Upper lobe of left lung (tissue), 6 donors: ENCODE data around the gene ACTR3. TPM values are rescaled to one million over a fixed set of nuclear protein-coding genes. Genes with fewer than 3 reads are reported as not detected.

ENCODE experiments used
- ATAC-seq, 2 donors: fragments of 200-7000 bp; cut with Tn5 transposase; one replicate each; pipeline ENCODE4 v1.9.1; 2022; ENCODE audit warnings: mild to moderate bottlenecking in 2 of 2, moderate library complexity in 2 of 2; ENCODE audit not compliant: low FRiP score in 2 of 2
- DNase-seq, 2 donors: peaks; one replicate each; pipeline ENCODE4 v3.0.0-alpha.2; 2019 to 2020
- H3K27ac ChIP-seq, 4 donors: fragments of 200-600 bp; sonication (generic); one replicate each; pipeline ENCODE4 v1.5.1; 2016 to 2019
- H3K27me3 ChIP-seq, 4 donors: fragments of 200-600 bp; sonication (generic); one replicate each; pipeline ENCODE4 v1.5.1; 2017 to 2019
- H3K36me3 ChIP-seq, 4 donors: fragments of 200-600 bp; sonication (generic); one replicate each; pipeline ENCODE4 v1.5.1; 2016 to 2019
- H3K4me1 ChIP-seq, 4 donors: fragments of 200-600 bp; sonication (generic); one replicate each; pipeline ENCODE4 v1.5.1; 2018 to 2019
- H3K4me3 ChIP-seq, 4 donors: fragments of 200-600 bp; sonication (generic); one replicate each; pipeline ENCODE4 v1.5.1; 2017 to 2019; ENCODE audit warnings: mild to moderate bottlenecking in 2 of 4, moderate library complexity in 1 of 4
- H3K9me3 ChIP-seq, 4 donors: fragments of 200-600 bp; sonication (generic); one replicate each; pipeline ENCODE4 v1.5.1; 2018 to 2019
- EP300 ChIP-seq, 4 donors: sonication (generic); formaldehyde crosslinking; IDR thresholded peaks; one replicate each; pipeline ENCODE4 v1.5.1; 2017; ENCODE audit warnings: antibody characterized with exemption in 4 of 4, control low read depth in 2 of 4
- POLR2A ChIP-seq, 4 donors: fragments of 450-650 bp; IDR thresholded peaks; one replicate each; pipeline ENCODE4 v1.5.1; 2016 to 2017; ENCODE audit warnings: antibody characterized with exemption in 4 of 4, mild to moderate bottlenecking in 2 of 4
- POLR2AphosphoS5 ChIP-seq, 2 donors: sonication (generic); formaldehyde crosslinking; IDR thresholded peaks; one replicate each; pipeline ENCODE4 v1.5.1; 2017; ENCODE audit warnings: antibody characterized with exemption in 2 of 2
- WGBS, 2 donors: methylation state at CpG; one replicate each; pipeline ENCODE4 v1.1.5; 2017 to 2018; 5-methylcytosine and 5-hydroxymethylcytosine counted together
- total RNA-seq, 6 donors: library from RNA; depleted of rRNA in 4 of 6; stranded (reverse); fragments of >200 nt in 4 of 6; gene quantifications; one replicate each; pipeline versions ENCODE4 v1.1.0 to v1.2.1, GENCODE V29; 2016 to 2021
- TF ChIP-seq, protein P1 (sequence below), 6 experiments: fragments of 450-650 bp in 4 of 6; fragments of 200-600 bp in 2 of 6; sonication (generic) in 2 of 6; IDR thresholded peaks; one replicate each; pipeline ENCODE4 v1.5.1; 2016 to 2019; ENCODE audit warnings: antibody characterized with exemption in 6 of 6
- donor health status: DM: no; HTN: no; CAD: no; lungs with moderate emphysema.
- donor health status: DM: no; HTN: yes; CAD: no; lungs with severe emphysema.

ACTR3 gene
- total RNA-seq, 6 donors from 2014 or later, result 79.6 to 304 (median 139) TPM

DNA sequence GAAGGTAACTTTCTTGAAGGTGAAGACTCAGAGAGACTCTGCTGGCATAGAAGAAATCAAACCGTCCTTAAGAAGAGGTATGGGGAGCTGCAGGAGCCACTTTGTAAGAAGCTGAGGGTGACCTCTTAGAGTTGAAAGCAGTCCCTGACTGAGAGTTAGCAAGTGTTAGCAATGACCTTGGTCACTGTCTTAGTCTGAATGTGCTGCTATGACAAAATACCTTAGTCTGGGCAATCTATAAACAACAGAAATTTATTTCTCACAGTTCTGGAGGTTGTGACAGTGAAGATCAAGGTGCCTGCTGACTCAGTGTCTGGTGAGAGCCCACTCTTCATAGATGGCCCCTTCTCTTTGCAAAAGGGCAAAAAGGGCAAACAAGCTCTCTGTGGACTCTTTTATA, 35.7 kb upstream of the ACTR3 start:
- DNase-seq (no peak), ATAC-seq (no peak)
- H3K4me3 ChIP-seq, result no peak overlapping the region
- TF ChIP-seq POLR2A (IDR thresholded peaks at IDR 0.05), result no peak
- TF ChIP-seq EP300 (IDR thresholded peaks at IDR 0.05), result no peak
- no peak for TF ChIP-seq POLR2AphosphoS5 (IDR thresholded peaks at IDR 0.05)
- no peak overlapping the region for H3K27ac ChIP-seq
- H3K9me3 ChIP-seq, result no peaks in the 10 kb centered on the region
- no peaks in the 10 kb centered on the region for H3K36me3 ChIP-seq
- 95 to 97% methylated on average over 1 of the region's 1 CpG for WGBS, 2 donors
- H3K27me3 ChIP-seq, result no peaks in the 10 kb centered on the region
- H3K4me1 ChIP-seq, result peaks cover 0 to 7% (median 0%) of the 10 kb centered on the region in 4 donors

DNA sequence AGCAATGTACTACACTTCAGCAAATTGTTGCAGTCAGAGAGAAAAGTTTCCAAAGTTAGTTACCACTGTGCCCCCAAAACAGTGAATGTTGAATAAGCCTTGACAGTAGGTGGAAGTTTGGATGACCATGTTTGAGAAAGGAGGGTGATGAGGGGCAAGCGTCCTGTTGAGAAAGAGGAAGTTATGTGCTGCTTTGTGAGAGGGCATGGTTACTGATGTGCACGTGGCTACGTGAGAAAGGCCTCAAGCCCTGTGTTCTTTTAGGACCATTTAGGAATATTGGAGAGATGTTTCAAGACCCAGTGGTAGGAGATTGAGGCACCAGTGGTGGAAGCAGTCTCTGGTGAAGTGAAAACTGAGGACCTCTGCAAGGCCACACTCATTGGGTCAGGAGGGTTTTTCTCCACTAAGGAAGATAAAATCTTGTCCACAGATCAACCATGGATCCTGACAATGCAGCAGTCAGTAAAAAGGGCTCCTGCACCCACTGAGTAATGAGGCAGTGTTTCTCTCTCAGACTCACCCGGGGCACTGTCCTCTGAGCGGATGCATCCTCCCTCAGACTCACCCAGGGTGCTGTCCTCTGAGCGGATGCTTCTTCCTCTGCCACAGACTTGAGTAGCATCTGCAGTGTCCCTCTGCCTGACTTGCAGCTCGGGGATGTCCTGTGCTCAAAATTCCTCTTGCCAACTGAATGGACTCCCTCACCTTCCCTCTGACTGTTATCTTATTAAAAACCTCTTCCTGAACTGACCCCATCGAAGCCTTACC, 34.7 kb upstream of the ACTR3 start:
- DNase-seq (peak in 1 of 2 donors; percentile 25), ATAC-seq (peak in 1 of 2 donors; percentile 25)
- 75 to 82% methylated on average over 8 of the region's 8 CpGs for WGBS, 2 donors
- TF ChIP-seq EP300 (IDR thresholded peaks at IDR 0.05) (no peak), POLR2AphosphoS5 (IDR thresholded peaks at IDR 0.05) (no peak), POLR2A (IDR thresholded peaks at IDR 0.05) (no peak)
- TF ChIP-seq, protein P1, sequence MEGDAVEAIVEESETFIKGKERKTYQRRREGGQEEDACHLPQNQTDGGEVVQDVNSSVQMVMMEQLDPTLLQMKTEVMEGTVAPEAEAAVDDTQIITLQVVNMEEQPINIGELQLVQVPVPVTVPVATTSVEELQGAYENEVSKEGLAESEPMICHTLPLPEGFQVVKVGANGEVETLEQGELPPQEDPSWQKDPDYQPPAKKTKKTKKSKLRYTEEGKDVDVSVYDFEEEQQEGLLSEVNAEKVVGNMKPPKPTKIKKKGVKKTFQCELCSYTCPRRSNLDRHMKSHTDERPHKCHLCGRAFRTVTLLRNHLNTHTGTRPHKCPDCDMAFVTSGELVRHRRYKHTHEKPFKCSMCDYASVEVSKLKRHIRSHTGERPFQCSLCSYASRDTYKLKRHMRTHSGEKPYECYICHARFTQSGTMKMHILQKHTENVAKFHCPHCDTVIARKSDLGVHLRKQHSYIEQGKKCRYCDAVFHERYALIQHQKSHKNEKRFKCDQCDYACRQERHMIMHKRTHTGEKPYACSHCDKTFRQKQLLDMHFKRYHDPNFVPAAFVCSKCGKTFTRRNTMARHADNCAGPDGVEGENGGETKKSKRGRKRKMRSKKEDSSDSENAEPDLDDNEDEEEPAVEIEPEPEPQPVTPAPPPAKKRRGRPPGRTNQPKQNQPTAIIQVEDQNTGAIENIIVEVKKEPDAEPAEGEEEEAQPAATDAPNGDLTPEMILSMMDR (IDR thresholded peaks at IDR 0.05), result no peak
- Histone ChIP-seq H3K4me3 (no peak overlapping the region), H3K4me1 (peaks cover 0 to 7% (median 0%) of the 10 kb centered on the region in 4 donors), H3K9me3 (no peaks in the 10 kb centered on the region), H3K36me3 (no peaks in the 10 kb centered on the region), H3K27me3 (no peaks in the 10 kb centered on the region), H3K27ac (no peak overlapping the region)

DNA sequence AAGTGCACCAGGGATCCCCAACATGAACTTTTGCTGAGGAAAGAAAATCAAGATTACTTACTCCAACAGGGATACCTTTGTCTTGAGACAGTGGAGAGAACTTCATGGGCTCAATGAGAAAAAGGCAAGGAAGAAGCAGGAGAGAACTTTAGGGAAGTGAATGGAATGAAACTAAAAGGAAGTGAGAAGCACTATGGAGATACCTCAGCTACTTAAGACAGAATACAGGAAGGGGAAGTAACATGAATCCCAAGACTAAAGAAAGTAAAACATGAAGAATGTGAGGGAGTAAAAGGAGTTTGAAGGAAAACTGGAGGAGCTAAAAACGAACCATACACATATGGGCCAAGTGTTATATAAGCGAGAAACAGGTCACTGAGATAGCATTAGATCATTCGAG, 32.4 kb upstream of the ACTR3 start:
- H3K36me3 ChIP-seq, result no peaks in the 10 kb centered on the region
- TF ChIP-seq POLR2A (IDR thresholded peaks at IDR 0.05) (no peak), EP300 (IDR thresholded peaks at IDR 0.05) (no peak), POLR2AphosphoS5 (IDR thresholded peaks at IDR 0.05) (no peak)
- TF ChIP-seq, protein P1 (IDR thresholded peaks at IDR 0.05), result no peak
- H3K27ac ChIP-seq, result peak overlapping the region in 1 of 4 donors; percentile 50
- 54 to 69% methylated on average over 3 of the region's 3 CpGs for WGBS, 2 donors
- peaks cover 0 to 10% (median 0%) of the 10 kb centered on the region in 4 donors for H3K4me1 ChIP-seq
- H3K4me3 ChIP-seq, result no peak overlapping the region
- no peaks in the 10 kb centered on the region for H3K27me3 ChIP-seq
- DNase-seq (no peak), ATAC-seq (peak in 1 of 2 donors; percentile 61)
- H3K9me3 ChIP-seq, result no peaks in the 10 kb centered on the region

DNA sequence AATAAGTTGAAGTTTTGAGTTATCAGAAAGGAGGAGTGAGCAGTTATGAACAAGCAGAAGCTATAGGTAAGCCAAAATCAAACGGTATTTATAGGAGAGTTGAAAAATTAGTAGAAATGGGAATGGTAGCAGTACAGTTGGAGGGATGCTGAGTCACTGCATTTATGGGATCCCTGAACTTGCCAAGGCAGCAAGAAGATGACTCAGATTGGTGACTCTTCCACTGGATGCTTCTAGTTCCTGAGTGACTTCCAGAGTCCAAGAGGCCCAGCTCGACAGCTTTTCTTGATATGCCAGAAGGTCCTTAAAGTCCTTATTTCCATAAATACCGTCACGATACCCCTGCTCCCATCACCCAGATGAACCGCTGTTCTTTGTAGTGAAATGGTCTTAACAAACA, 31.1 kb upstream of the ACTR3 start:
- no peaks in the 10 kb centered on the region for H3K36me3 ChIP-seq
- peak overlapping the region in 2 of 4 donors; percentile 29 to 38 for H3K27ac ChIP-seq
- DNase-seq (no peak), ATAC-seq (peak in 1 of 2 donors; percentile 65)
- no peaks in the 10 kb centered on the region for H3K9me3 ChIP-seq
- H3K27me3 ChIP-seq, result no peaks in the 10 kb centered on the region
- H3K4me1 ChIP-seq, result peaks cover 4 to 18% (median 6%) of the 10 kb centered on the region in 4 donors
- 85 to 92% methylated on average over 5 of the region's 5 CpGs for whole genome bisulfite sequencing, 2 donors
- TF ChIP-seq, protein P1 (IDR thresholded peaks at IDR 0.05), result no peak
- no peak overlapping the region for H3K4me3 ChIP-seq

DNA sequence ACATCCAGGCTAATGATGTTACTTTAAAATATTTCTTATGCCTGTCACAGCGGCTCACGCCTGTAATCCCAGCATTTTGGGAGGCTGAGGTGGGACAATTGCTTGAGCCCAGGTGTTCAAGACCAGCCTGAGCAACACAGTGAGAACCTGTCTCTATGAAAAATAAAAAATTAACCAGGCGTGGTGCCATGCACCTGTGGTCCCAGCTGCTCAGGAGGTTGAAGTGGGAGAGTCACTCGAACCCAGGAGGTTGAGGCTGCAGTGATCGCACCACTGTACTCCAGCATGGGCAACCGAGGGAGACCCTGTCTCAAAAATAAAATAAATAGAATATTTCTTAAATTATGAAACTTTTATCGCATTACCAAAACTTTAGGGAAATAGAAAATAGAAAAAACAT, 28.1 kb upstream of the ACTR3 start:
- Histone ChIP-seq H3K4me3 (no peak overlapping the region), H3K36me3 (no peaks in the 10 kb centered on the region), H3K27ac (no peak overlapping the region), H3K27me3 (no peaks in the 10 kb centered on the region), H3K9me3 (no peaks in the 10 kb centered on the region), H3K4me1 (peaks cover 4 to 18% (median 6%) of the 10 kb centered on the region in 4 donors)
- TF ChIP-seq POLR2A (IDR thresholded peaks at IDR 0.05) (no peak), POLR2AphosphoS5 (IDR thresholded peaks at IDR 0.05) (no peak), EP300 (IDR thresholded peaks at IDR 0.05) (no peak)
- TF ChIP-seq, protein P1 (IDR thresholded peaks at IDR 0.05), result no peak
- 90 to 95% methylated on average over 7 of the region's 7 CpGs for WGBS, 2 donors
- DNase-seq, result no peak
- no peak for ATAC-seq
